K562 (cell line): ENCODE measurements around the gene DPH1. TPM values are rescaled to one million over a fixed set of nuclear protein-coding genes. Genes with fewer than 3 reads are reported as not detected.

Experiments used
- CBFA2T2 ChIP-seq: fragments of 450-650 bp; conservative IDR thresholded peaks from 2 replicates; pipeline ENCODE4 v1.6.1; 2017; ENCODE audit warnings: mild to moderate bottlenecking
- COPS2 ChIP-seq: fragments of 450-650 bp; conservative IDR thresholded peaks from 2 replicates; pipeline ENCODE4 v1.6.1; 2016; ENCODE audit warnings: mild to moderate bottlenecking, moderate library complexity
- CREBBP ChIP-seq: IDR thresholded peaks from one replicate; pipeline ENCODE4 v1.6.1; 2012; ENCODE audit warnings: low read depth, mild to moderate bottlenecking, control low read depth, inconsistent platforms, low read length
- HNRNPK ChIP-seq: fragments of 200-400 bp; formaldehyde crosslinking; IDR thresholded peaks from one replicate; pipeline ENCODE4 v1.6.1; 2018; ENCODE audit warnings: mild to moderate bottlenecking, low read depth, low read length; ENCODE audit not compliant: poor library complexity, severe bottlenecking
- JUN ChIP-seq, 2 experiments: sonication (generic) in 1 of 2; formaldehyde crosslinking in 1 of 2; IDR thresholded peaks; 2 replicates each; pipeline versions ENCODE4 v1.6.1 to v1.8.0; 2012 to 2022; ENCODE audit warnings: borderline replicate concordance in 2 of 2, mild to moderate bottlenecking in 2 of 2, improper control_type of control experiment in 1 of 2, low read depth in 1 of 2, low read length in 1 of 2, missing genetic modification reagents in 1 of 2
- NCOA1 ChIP-seq: fragments of 450-650 bp; IDR thresholded peaks from 2 replicates; pipeline ENCODE4 v1.6.1; 2016; ENCODE audit warnings: low read depth
- TBL1XR1 ChIP-seq, 2 experiments: IDR thresholded peaks; 2 replicates each; pipeline ENCODE4 v1.6.1; 2012; ENCODE audit warnings: improper control_type of control experiment in 2 of 2, low read length in 2 of 2, mild to moderate bottlenecking in 1 of 2
- TOE1 ChIP-seq, 2 experiments: fragments of 450-650 bp in 1 of 2; sonication (generic) in 1 of 2; formaldehyde crosslinking in 1 of 2; IDR thresholded peaks; 2 replicates each; pipeline versions ENCODE4 v1.7.1 to v1.8.0; 2016 to 2022; ENCODE audit warnings: borderline replicate concordance in 2 of 2, mild to moderate bottlenecking in 2 of 2, antibody characterized with exemption in 1 of 2, inconsistent platforms in 1 of 2, low read depth in 1 of 2, missing genetic modification reagents in 1 of 2, moderate library complexity in 1 of 2
- ZNF124 ChIP-seq: sonication (generic); formaldehyde crosslinking; IDR thresholded peaks from 2 replicates; pipeline ENCODE4 v1.8.1; 2022; ENCODE audit warnings: missing genetic modification reagents
- polyA plus RNA-seq, 8 experiments: library from polyadenylated mRNA; depleted of rRNA in 4 of 8; stranded (reverse) in 5 of 8; unstranded in 3 of 8; fragments of >200 nt; fragmentation: Nextera tagmentation in 2 of 8; fragmentation: Illumina TruSeq in 1 of 8; extraction: Ambion mirVana in 2 of 8; extraction: Trizol in 1 of 8; gene quantifications; 2 replicates each; pipeline versions ENCODE4 v1.2.1 to v1.2.3, GENCODE V29; 2011 to 2014; ENCODE audit warnings: inconsistent platforms in 1 of 8, missing spikeins in 1 of 8
- total RNA-seq, 7 experiments: library from RNA; depleted of rRNA in 6 of 7; stranded (reverse); fragments of >200 nt in 6 of 7; fragmentation: Illumina TruSeq in 2 of 7; extraction: Trizol in 2 of 7; gene quantifications; 2 replicates each; pipeline versions ENCODE4 v1.2.1 to v1.2.3, GENCODE V29; 2011 to 2021; ENCODE audit warnings: low replicate concordance in 1 of 7
- TF ChIP-seq, protein P1 (sequence below), 2 experiments: fragments of 450-650 bp; IDR thresholded peaks; 2 replicates each; pipeline ENCODE4 v1.6.1; 2016; ENCODE audit warnings: mild to moderate bottlenecking in 2 of 2, borderline replicate concordance in 1 of 2, low read depth in 1 of 2, moderate library complexity in 1 of 2
- TF ChIP-seq, protein P2 (sequence below): fragments of 250-450 bp; sonication (Bioruptor Pico); IDR thresholded peaks from 2 replicates; pipeline ENCODE4 v1.4.0; 2020

The DPH1 gene
- total and polyA plus RNA-seq, 9 of the 15 experiments (the other 6 are each of a cell fraction or from before 2014, with no cell fraction given), result 0.42 to 40.6 (median 20.2) TPM

DNA sequence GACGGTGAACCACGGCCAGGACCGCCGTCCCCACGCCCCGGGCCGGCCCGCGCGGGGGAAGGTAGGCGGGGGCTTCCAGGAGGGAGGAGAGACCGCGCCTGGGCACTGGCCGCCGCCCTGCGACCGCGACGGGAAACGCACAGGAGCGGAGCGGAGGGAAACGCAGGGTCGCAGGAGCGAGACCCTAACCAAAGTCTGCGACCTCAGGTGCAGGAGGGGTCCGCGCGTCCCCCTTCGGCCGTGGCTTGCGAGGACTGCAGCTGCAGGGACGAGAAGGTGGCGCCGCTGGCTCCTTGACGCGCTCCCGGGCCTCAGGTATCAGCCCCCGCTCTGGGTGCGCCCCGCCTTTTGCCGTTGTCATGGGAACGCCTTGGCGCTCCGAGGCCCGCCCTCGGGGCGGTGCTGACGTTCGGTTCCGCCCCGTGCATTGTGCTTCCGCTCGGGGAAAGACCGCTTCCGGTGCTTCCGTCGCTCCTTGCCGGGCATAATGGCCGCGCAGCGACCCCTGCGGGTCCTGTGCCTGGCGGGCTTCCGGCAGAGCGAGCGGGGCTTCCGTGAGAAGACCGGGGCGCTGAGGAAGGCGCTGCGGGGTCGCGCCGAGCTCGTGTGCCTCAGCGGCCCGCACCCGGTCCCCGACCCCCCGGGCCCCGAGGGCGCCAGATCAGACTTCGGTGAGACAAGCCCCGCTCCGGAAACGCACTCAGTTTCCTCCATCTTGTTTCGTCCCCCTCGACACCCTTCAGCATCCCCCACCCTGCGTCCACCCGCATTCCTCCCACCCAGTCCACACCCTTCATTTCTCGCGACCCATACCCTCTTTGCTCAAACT lies 11.8 kb downstream of the DPH1 start, which contains the start of gene OVCA2 (continued):
- TF ChIP-seq, protein P1, sequence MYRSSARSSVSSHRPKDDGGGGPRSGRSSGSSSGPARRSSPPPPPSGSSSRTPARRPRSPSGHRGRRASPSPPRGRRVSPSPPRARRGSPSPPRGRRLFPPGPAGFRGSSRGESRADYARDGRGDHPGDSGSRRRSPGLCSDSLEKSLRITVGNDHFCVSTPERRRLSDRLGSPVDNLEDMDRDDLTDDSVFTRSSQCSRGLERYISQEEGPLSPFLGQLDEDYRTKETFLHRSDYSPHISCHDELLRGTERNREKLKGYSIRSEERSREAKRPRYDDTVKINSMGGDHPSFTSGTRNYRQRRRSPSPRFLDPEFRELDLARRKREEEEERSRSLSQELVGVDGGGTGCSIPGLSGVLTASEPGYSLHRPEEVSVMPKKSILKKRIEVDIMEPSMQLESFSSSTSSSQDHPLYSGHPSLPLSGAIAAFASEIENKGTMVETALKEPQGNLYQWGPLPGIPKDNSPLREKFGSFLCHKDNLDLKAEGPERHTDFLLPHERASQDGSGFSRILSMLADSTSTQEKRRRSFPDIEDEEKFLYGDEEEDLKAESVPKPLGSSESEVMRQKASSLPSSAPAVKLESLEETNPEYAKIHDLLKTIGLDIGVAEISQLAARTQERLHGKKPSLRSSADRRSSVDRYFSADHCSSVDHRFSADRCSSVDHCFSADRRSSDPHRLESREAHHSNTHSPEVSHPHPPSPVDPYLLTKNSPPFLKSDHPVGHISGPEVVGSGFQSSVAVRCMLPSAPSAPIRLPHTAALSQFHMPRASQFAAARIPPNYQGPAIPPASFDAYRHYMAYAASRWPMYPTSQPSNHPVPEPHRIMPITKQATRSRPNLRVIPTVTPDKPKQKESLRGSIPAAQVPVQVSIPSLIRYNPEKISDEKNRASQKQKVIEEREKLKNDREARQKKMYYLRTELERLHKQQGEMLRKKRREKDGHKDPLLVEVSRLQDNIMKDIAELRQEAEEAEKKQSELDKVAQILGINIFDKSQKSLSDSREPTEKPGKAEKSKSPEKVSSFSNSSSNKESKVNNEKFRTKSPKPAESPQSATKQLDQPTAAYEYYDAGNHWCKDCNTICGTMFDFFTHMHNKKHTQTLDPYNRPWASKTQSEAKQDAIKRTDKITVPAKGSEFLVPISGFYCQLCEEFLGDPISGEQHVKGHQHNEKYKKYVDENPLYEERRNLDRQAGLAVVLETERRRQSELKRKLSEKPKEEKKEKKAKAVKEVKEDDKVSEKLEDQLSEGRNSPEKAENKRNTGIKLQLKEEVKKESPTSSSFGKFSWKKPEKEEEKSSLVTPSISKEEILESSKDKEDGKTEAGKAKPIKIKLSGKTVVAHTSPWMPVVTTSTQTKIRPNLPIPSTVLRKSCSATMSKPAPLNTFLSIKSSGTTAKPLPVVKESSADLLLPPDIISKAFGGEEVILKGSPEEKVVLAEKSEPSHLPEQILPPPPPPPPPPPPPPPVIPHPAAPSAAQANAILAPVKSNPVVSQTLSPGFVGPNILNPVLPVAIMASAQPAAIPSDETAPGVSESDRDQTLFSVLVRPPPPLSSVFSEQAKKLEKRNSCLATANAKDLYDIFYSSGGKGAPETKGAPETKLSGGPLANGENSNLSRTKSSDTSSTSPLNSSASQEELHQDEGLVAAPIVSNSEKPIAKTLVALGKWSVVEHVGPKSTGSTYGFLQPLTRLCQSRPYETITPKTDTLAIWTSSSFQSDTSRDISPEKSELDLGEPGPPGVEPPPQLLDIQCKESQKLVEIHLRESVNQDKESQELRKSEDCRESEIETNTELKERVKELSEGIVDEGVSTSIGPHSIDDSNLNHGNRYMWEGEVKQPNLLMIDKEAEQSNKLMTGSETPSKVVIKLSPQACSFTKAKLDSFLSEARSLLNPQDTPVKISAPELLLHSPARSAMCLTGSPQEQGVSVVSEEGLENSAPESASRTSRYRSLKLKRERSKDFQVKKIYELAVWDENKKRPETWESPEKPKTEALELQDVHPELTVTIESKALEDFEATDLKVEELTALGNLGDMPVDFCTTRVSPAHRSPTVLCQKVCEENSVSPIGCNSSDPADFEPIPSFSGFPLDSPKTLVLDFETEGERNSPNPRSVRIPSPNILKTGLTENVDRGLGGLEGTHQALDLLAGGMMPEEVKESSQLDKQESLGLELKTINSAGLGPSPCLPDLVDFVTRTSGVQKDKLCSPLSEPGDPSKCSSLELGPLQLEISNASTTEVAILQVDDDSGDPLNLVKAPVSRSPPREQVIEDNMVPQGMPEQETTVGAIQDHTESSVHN (IDR thresholded peaks at IDR 0.05; ENCODE audit: borderline replicate concordance in 1 of 2, low read depth in 1 of 2), result no peak
- TF ChIP-seq CREBBP, result no peak
- TF ChIP-seq JUN (IDR thresholded peaks at IDR 0.05; ENCODE audit: borderline replicate concordance, low read depth, low read length), result no peak
- no peak for TF ChIP-seq JUN (CRISPR knock-in tag; IDR thresholded peaks at IDR 0.05; ENCODE audit: borderline replicate concordance)
- no peak for TF ChIP-seq HNRNPK
- no peak for TF ChIP-seq COPS2
- TF ChIP-seq, protein P2, sequence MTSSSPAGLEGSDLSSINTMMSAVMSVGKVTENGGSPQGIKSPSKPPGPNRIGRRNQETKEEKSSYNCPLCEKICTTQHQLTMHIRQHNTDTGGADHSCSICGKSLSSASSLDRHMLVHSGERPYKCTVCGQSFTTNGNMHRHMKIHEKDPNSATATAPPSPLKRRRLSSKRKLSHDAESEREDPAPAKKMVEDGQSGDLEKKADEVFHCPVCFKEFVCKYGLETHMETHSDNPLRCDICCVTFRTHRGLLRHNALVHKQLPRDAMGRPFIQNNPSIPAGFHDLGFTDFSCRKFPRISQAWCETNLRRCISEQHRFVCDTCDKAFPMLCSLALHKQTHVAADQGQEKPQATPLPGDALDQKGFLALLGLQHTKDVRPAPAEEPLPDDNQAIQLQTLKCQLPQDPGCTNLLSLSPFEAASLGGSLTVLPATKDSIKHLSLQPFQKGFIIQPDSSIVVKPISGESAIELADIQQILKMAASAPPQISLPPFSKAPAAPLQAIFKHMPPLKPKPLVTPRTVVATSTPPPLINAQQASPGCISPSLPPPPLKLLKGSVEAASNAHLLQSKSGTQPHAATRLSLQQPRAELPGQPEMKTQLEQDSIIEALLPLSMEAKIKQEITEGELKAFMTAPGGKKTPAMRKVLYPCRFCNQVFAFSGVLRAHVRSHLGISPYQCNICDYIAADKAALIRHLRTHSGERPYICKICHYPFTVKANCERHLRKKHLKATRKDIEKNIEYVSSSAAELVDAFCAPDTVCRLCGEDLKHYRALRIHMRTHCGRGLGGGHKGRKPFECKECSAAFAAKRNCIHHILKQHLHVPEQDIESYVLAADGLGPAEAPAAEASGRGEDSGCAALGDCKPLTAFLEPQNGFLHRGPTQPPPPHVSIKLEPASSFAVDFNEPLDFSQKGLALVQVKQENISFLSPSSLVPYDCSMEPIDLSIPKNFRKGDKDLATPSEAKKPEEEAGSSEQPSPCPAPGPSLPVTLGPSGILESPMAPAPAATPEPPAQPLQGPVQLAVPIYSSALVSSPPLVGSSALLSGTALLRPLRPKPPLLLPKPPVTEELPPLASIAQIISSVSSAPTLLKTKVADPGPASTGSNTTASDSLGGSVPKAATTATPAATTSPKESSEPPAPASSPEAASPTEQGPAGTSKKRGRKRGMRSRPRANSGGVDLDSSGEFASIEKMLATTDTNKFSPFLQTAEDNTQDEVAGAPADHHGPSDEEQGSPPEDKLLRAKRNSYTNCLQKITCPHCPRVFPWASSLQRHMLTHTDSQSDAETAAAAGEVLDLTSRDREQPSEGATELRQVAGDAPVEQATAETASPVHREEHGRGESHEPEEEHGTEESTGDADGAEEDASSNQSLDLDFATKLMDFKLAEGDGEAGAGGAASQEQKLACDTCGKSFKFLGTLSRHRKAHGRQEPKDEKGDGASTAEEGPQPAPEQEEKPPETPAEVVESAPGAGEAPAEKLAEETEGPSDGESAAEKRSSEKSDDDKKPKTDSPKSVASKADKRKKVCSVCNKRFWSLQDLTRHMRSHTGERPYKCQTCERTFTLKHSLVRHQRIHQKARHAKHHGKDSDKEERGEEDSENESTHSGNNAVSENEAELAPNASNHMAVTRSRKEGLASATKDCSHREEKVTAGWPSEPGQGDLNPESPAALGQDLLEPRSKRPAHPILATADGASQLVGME, result no peak
- TF ChIP-seq CBFA2T2, result no peak
- TF ChIP-seq TOE1 (IDR thresholded peaks at IDR 0.05; ENCODE audit: borderline replicate concordance), result no peak
- no peak for TF ChIP-seq TOE1 (CRISPR knock-in tag; IDR thresholded peaks at IDR 0.05; ENCODE audit: borderline replicate concordance, low read depth)
- no peak for TF ChIP-seq TBL1XR1 (IDR thresholded peaks at IDR 0.05; ENCODE audit: low read length in 2 of 2)
- TF ChIP-seq NCOA1, result no peak; the same call in 1 of the 2 replicates
- no peak for TF ChIP-seq ZNF124 (CRISPR knock-in tag)
